IPS DF 4.7 (cell line): Measurements from ENCODE around the gene CHMP1A.
"Not testable (repeated sequence)": the region's sequence is repeated elsewhere in the genome, so short reads cannot be mapped to it uniquely, and the experiment has no call there.

Source experiments
- DNase-seq: peaks from one replicate; pipeline ENCODE4 v3.0.0-alpha.2; 2013; ENCODE audit warnings: low spot score; ENCODE audit errors: extremely low read depth

CHMP1A gene

GRCh38 chr16:89657442-89658220 is at the start of gene CHMP1A, which contains the start of gene SPATA33:
CHMP1A (minus strand) TSS chr16:89657708; CDS start chr16:89657588, 120 bp downstream.
SPATA33 (plus strand) TSS chr16:89657836; CDS start chr16:89657912, 76 bp downstream.
- no peak for DNase-seq

- no peak for DNase-seq
Observed at GRCh38 chr16:89706518-89707260, 49.2 kb upstream of the CHMP1A start.

- DNase-seq = no peak
Observed at GRCh38 chr16:89705006-89705405, 47.5 kb upstream of the CHMP1A start.

GRCh38 chr16:89704281-89704680 is 46.8 kb upstream of the CHMP1A start:
- DNase-seq = no peak

GRCh38 chr16:89701425-89702406 is 44.2 kb upstream of the CHMP1A start, which contains the start of gene SPATA2L:
SPATA2L (minus strand) TSS chr16:89701705; CDS start chr16:89701232, 473 bp downstream.
- DNase-seq = no peak

- no peak for DNase-seq
Observed at GRCh38 chr16:89700649-89701424, 43.3 kb upstream of the CHMP1A start.

GRCh38 chr16:89700100-89700648 is 42.7 kb upstream of the CHMP1A start:
- peak; percentile 97 for DNase-seq

- not testable (repeated sequence) for DNase-seq
Observed at GRCh38 chr16:89699629-89700099, 42.2 kb upstream of the CHMP1A start.

GRCh38 chr16:89698717-89699116 is 41.2 kb upstream of the CHMP1A start:
- not testable (repeated sequence) for DNase-seq

- DNase-seq = no peak
Observed at GRCh38 chr16:89697616-89698331, 40.3 kb upstream of the CHMP1A start.

GRCh38 chr16:89697161-89697615 is 39.7 kb upstream of the CHMP1A start:
- no peak for DNase-seq

GRCh38 chr16:89696670-89697128 is 39.2 kb upstream of the CHMP1A start:
- DNase-seq = no peak

GRCh38 chr16:89695875-89696669 is 38.6 kb upstream of the CHMP1A start:
- DNase-seq = no peak

- DNase-seq = no peak
Observed at GRCh38 chr16:89695086-89695874, 37.8 kb upstream of the CHMP1A start.

- not testable (repeated sequence) for DNase-seq
Observed at GRCh38 chr16:89694784-89695085, 37.2 kb upstream of the CHMP1A start.

- DNase-seq = no peak
Observed at GRCh38 chr16:89693931-89694783, 36.6 kb upstream of the CHMP1A start.

- no peak for DNase-seq
Observed at GRCh38 chr16:89693289-89693731, 35.8 kb upstream of the CHMP1A start.
